Neuron (in vitro differentiated cells): ENCODE measurements around the gene LPCAT1.
"Not testable (repeated sequence)": the region's sequence is repeated elsewhere in the genome, so short reads cannot be mapped to it uniquely, and the experiment has no call there.

Experiments used
- H2AFZ ChIP-seq: one replicate; pipeline ENCODE4 v1.6.1; 2013; ENCODE audit warnings: low read depth, mild to moderate bottlenecking, inconsistent platforms, low read length, moderate library complexity
- H3K27me3 ChIP-seq: one replicate; pipeline ENCODE4 v1.6.1; 2013; ENCODE audit warnings: low read length; ENCODE audit not compliant: insufficient read depth
- H3K36me3 ChIP-seq: one replicate; pipeline ENCODE4 v1.6.1; 2013; ENCODE audit warnings: low read length; ENCODE audit not compliant: insufficient read depth
- H3K4me1 ChIP-seq: one replicate; pipeline ENCODE4 v1.6.1; 2013; ENCODE audit warnings: low read length; ENCODE audit not compliant: insufficient read depth
- H3K4me3 ChIP-seq: 2 replicates; pipeline ENCODE4 v1.5.1; 2013; ENCODE audit warnings: mild to moderate bottlenecking, low read length, moderate library complexity
- H3K9me3 ChIP-seq: one replicate; pipeline ENCODE4 v1.6.1; 2013; ENCODE audit warnings: low read length

LPCAT1 gene

GRCh38 chr5:1541702-1542400 lies 18.1 kb upstream of the LPCAT1 start:
- peaks cover 2% of the 10 kb centered on the region for H3K9me3 ChIP-seq
- no peak overlapping the region for H3K4me3 ChIP-seq
- H3K27me3 ChIP-seq = no peaks in the 10 kb centered on the region

DNA sequence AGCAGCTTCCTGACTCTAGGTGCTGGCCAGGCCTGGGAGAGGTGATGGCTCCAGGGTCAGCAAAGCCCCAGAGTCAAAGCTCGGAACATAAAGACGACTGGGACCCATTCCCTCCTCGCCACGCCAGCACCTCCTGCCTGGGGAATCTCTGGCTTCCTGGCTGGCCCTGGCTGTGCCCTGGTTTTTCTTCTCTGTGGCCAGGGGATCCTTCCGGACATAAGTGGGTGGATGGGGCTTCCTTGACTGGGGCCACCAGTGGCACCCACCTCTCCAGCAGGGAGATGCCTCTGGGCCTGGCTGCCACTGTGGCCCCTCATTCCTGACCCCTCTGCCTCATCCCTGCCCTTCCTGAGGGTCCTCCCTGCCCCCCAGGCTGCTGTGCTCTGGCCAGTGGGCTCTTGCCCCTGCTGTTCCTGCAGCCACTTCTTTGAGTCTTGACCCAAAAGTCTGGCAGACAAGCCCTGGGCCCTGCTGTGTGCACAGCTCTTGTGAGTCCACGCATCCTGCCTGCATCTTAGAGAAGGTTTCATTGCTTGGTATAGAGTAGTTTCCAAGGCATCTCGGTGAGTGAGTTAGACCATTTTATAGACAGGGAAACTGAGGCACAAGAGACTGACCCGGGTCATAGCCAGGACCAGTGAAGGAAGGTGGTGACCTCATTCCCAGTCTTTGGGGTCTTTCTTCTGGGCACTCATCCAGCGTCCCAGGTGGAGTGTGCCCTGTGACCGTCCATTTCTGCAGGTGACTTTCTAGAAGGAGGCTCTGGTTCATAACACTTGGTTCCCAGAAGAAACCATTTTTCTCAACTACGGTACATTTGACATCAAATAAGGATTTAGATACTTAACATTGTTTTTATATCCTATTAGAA lies 17.3 kb upstream of the LPCAT1 start:
- Histone ChIP-seq H3K9me3 (peaks cover 2% of the 10 kb centered on the region), H3K27me3 (peaks cover 5% of the 10 kb centered on the region), H3K36me3 (no peaks in the 10 kb centered on the region), H2AFZ (no peak overlapping the region), H3K4me1 (no peaks in the 10 kb centered on the region), H3K4me3 (no peak overlapping the region)

More at GRCh38 chr5:1541702-1542400, 18.1 kb upstream of the LPCAT1 start:
- H2AFZ ChIP-seq = no peak overlapping the region
- H3K36me3 ChIP-seq = no peaks in the 10 kb centered on the region
- H3K4me1 ChIP-seq = no peaks in the 10 kb centered on the region

GRCh38 chr5:1540166-1540565 lies 16.4 kb upstream of the LPCAT1 start:
- H3K27me3 ChIP-seq = peaks cover 5% of the 10 kb centered on the region
- H3K36me3 ChIP-seq = no peaks in the 10 kb centered on the region
- H3K9me3 ChIP-seq = peaks cover 2% of the 10 kb centered on the region
- no peak overlapping the region for H2AFZ ChIP-seq
- H3K4me1 ChIP-seq = no peaks in the 10 kb centered on the region
- no peak overlapping the region for H3K4me3 ChIP-seq

- not testable (repeated sequence) for H3K9me3 ChIP-seq, H3K4me3 ChIP-seq, H2AFZ ChIP-seq, H3K27me3 ChIP-seq, H3K36me3 ChIP-seq, H3K4me1 ChIP-seq
Observed at GRCh38 chr5:1539393-1540161, 15.8 kb upstream of the LPCAT1 start.

- no peak overlapping the region for H3K4me3 ChIP-seq
Observed at GRCh38 chr5:1538741-1539392, 15.1 kb upstream of the LPCAT1 start.

GRCh38 chr5:1538276-1538675 lies 14.5 kb upstream of the LPCAT1 start:
- H2AFZ ChIP-seq = no peak overlapping the region
- H3K4me1 ChIP-seq = no peaks in the 10 kb centered on the region
- no peaks in the 10 kb centered on the region for H3K36me3 ChIP-seq
- peaks cover 5% of the 10 kb centered on the region for H3K27me3 ChIP-seq
- H3K4me3 ChIP-seq = no peak overlapping the region
- H3K9me3 ChIP-seq = peaks cover 2% of the 10 kb centered on the region

More at GRCh38 chr5:1538741-1539392, 15.1 kb upstream of the LPCAT1 start:
- peaks cover 5% of the 10 kb centered on the region for H3K27me3 ChIP-seq
- H2AFZ ChIP-seq = no peak overlapping the region
- H3K9me3 ChIP-seq = peaks cover 2% of the 10 kb centered on the region
- H3K4me1 ChIP-seq = no peaks in the 10 kb centered on the region
- H3K36me3 ChIP-seq = no peaks in the 10 kb centered on the region

DNA sequence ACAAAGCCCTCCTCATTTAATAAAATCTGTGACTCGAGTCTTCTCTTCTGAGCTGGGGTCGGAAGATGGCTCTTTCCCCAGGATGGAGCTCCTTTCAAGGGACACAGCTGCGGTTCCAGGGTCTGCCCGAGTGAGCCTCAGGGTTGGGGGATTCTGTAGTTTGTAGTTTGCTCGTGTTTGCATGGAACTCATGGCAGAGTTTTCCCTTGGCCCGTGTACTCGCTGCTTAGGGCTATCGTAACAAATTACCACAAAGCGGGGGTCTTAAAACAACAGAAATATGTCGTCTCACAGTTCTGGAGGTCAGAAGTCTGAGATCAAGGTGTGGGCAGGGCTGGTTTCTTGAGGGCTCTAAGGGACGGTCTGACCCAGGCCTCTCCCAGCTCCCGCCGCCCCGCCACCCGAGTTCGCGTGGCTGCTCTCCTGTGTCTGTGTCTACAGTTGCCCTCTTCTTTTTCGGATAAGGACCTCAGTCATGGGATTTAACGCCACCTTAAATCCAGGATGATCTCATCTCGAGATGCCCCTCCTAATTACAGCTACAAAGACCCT lies 13.9 kb upstream of the LPCAT1 start:
- Histone ChIP-seq H3K27me3 (peaks cover 5% of the 10 kb centered on the region), H3K4me3 (no peak overlapping the region), H3K36me3 (no peaks in the 10 kb centered on the region), H3K9me3 (peaks cover 2% of the 10 kb centered on the region), H3K4me1 (no peaks in the 10 kb centered on the region), H2AFZ (no peak overlapping the region)

GRCh38 chr5:1536871-1537602 lies 13.3 kb upstream of the LPCAT1 start:
- Histone ChIP-seq H2AFZ (no peak overlapping the region), H3K4me1 (no peaks in the 10 kb centered on the region), H3K27me3 (peaks cover 5% of the 10 kb centered on the region), H3K36me3 (no peaks in the 10 kb centered on the region), H3K4me3 (no peak overlapping the region), H3K9me3 (peaks cover 2% of the 10 kb centered on the region)

- peaks cover 2% of the 10 kb centered on the region for H3K9me3 ChIP-seq
- H3K27me3 ChIP-seq = peaks cover 5% of the 10 kb centered on the region
- no peak overlapping the region for H3K4me3 ChIP-seq
- H3K36me3 ChIP-seq = no peaks in the 10 kb centered on the region
- no peak overlapping the region for H2AFZ ChIP-seq
- H3K4me1 ChIP-seq = no peaks in the 10 kb centered on the region
Observed at GRCh38 chr5:1536322-1536845, 12.6 kb upstream of the LPCAT1 start.

- H3K9me3 ChIP-seq = peaks cover 2% of the 10 kb centered on the region
- H3K4me1 ChIP-seq = no peaks in the 10 kb centered on the region
- no peak overlapping the region for H3K4me3 ChIP-seq
- peaks cover 5% of the 10 kb centered on the region for H3K27me3 ChIP-seq
- no peaks in the 10 kb centered on the region for H3K36me3 ChIP-seq
- no peak overlapping the region for H2AFZ ChIP-seq
Observed at GRCh38 chr5:1535646-1536045, 11.9 kb upstream of the LPCAT1 start.

GRCh38 chr5:1532384-1532783 lies 8.6 kb upstream of the LPCAT1 start:
- peaks cover 10% of the 10 kb centered on the region for H3K27me3 ChIP-seq

GRCh38 chr5:1529498-1529897 lies 5.7 kb upstream of the LPCAT1 start:
- H3K4me3 ChIP-seq = no peak overlapping the region
- H3K27me3 ChIP-seq = peaks cover 5% of the 10 kb centered on the region
- no peaks in the 10 kb centered on the region for H3K4me1 ChIP-seq
- H3K36me3 ChIP-seq = no peaks in the 10 kb centered on the region
- H3K9me3 ChIP-seq = no peaks in the 10 kb centered on the region
- no peak overlapping the region for H2AFZ ChIP-seq

More at GRCh38 chr5:1532384-1532783, 8.6 kb upstream of the LPCAT1 start:
- H3K9me3 ChIP-seq = no peaks in the 10 kb centered on the region
- H3K4me3 ChIP-seq = no peak overlapping the region
- no peak overlapping the region for H2AFZ ChIP-seq
- H3K4me1 ChIP-seq = no peaks in the 10 kb centered on the region
- H3K36me3 ChIP-seq = no peaks in the 10 kb centered on the region
